Cardiac fibroblast (primary cell): ENCODE results near the gene ZKSCAN8.

Experiments used
- DNase-seq, 2 donors: peaks; one replicate each; pipeline versions ENCODE4 v3.0.0 to v3.0.0-alpha.2; 2010; ENCODE audit warnings: low read depth in 2 of 2
- H3K4me3 ChIP-seq, 2 donors: replicated peaks in 1 of 2; 1 replicate in 1 of 2; 2 replicates in 1 of 2; pipeline ENCODE4 v1.5.1; 2011; ENCODE audit warnings: low read depth in 2 of 2, low read length in 2 of 2, mild to moderate bottlenecking in 2 of 2, moderate library complexity in 1 of 2
- CTCF ChIP-seq: IDR thresholded peaks from one replicate; pipeline ENCODE4 v1.5.1; 2011; ENCODE audit warnings: low read depth, mild to moderate bottlenecking, low read length, inconsistent platforms

The ZKSCAN8 gene

GRCh38 chr6:28139860-28140543 is 1.7 kb upstream of the ZKSCAN8 start:
- no peak overlapping the region for H3K4me3 ChIP-seq
- DNase-seq = no peak
- TF ChIP-seq CTCF = no peak

GRCh38 chr6:28140616-28141015 is 1.1 kb upstream of the ZKSCAN8 start:
- TF ChIP-seq CTCF = no peak
- H3K4me3 ChIP-seq = no peak overlapping the region
- no peak for DNase-seq

- peak; percentile 22 to 46 for DNase-seq
These were observed 763 bp downstream of the ZKSCAN8 start for GRCh38 chr6:28142446-28142845.

GRCh38 chr6:28145231-28145630 is 3.5 kb downstream of the ZKSCAN8 start:
- no peak overlapping the region for H3K4me3 ChIP-seq
- no peak for TF ChIP-seq CTCF

More at GRCh38 chr6:28142446-28142845, 763 bp downstream of the ZKSCAN8 start:
- no peak for TF ChIP-seq CTCF
- peak overlapping the region; percentile 80 to 88 for H3K4me3 ChIP-seq

GRCh38 chr6:28152531-28152930 is 10.8 kb downstream of the ZKSCAN8 start:
- no peak for TF ChIP-seq CTCF
- DNase-seq = no peak
- H3K4me3 ChIP-seq = no peak overlapping the region

More at GRCh38 chr6:28145231-28145630, 3.5 kb downstream of the ZKSCAN8 start:
- peak in 1 of 2 donors; percentile 42 for DNase-seq

GRCh38 chr6:28153546-28153945 is 11.9 kb downstream of the ZKSCAN8 start:
- DNase-seq = no peak
- no peak for TF ChIP-seq CTCF
- no peak overlapping the region for H3K4me3 ChIP-seq

GRCh38 chr6:28154357-28154756 is 12.7 kb downstream of the ZKSCAN8 start:
- no peak for DNase-seq
- no peak for TF ChIP-seq CTCF
- no peak overlapping the region for H3K4me3 ChIP-seq
